NCI-H69 (cell line): ENCODE data around the gene LIMS3.
"Not testable (repeated sequence)": the region's sequence is repeated elsewhere in the genome, so short reads cannot be mapped to it uniquely, and the experiment has no call there.

Experiments used
- DNase-seq: peaks from one replicate; lab custom pipeline; 2025; lab: John Stamatoyannopoulos, UW

The LIMS3 gene

DNA sequence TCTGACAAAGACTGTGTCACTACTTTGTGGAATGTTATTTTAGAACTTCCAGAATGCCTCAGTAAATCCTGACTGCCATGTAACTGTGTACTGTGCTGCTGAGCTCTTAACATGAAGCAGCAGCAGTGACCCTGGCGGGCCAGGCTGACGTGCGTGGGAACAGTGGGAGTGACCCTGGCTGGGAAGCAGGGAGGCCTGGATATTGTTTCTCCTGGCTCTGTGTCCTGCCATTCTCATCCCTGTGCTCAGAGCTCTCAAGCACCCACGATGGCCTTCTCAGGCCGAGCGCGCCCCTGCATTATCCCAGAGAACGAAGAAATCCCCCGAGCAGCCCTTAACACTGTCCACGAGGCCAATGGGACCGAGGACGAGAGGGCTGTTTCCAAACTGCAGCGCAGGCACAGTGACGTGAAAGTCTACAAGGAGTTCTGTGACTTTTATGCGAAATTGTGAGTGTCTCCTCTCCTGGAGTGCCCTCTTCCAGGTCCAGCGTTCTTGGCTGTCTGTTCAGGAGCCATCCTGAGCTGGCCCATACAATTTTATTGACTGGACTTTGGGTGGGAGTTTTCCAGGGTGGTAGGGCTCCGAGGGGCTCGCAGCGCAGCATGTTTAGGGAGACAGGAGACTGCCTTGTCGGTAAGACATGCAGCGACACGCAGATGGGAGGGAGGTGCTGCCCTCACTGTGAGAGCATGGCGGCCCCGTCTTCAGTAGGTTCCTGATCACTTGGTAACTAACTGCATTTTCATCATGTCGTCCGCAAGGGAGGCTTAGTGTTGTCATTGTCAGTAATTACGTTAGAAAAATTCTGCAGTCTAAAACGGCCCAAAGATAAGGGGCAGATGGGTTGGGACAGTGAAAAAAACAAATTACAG is at the start of gene LIMS3:
LIMS3 (plus strand) TSS at position 227 of the 875 bp plus-strand sequence; CDS start at position 268, 41 bp downstream.
- not testable (repeated sequence) for DNase-seq

DNA sequence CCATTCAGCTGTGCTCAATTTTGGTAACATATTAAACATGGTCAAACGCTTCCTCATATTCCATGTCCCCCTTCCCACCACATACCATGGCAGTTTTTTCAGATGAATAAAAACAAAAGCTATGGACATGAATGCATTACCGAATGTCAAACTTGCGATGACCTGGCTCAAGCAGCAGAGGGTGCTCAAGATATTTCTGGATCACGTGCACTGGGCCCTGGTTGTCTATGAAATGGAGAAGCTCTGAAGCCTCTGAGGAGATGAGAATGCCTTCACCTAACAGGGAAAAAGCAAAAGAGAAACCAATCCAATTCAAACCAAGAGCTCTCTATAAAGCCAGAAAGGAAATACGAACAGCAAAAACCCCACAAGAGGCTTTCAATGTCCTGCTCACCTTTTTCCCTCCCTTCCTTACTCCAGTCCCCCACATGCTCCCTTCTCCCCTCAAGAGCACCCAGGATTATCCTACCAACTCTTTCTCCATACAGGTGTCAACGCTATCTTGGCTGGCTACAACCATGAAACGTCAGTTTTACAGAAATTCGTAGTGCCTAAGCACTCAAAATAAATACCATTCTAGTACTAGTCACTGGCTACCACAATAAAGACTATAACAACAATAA is 27.2 kb upstream of the LIMS3 start:
- DNase-seq = not testable (repeated sequence)

GRCh38 chr2:109876625-109877024 is 21.9 kb upstream of the LIMS3 start:
- DNase-seq = not testable (repeated sequence)

- not testable (repeated sequence) for DNase-seq
Observed at GRCh38 chr2:109882112-109882511, 16.4 kb upstream of the LIMS3 start.

DNA sequence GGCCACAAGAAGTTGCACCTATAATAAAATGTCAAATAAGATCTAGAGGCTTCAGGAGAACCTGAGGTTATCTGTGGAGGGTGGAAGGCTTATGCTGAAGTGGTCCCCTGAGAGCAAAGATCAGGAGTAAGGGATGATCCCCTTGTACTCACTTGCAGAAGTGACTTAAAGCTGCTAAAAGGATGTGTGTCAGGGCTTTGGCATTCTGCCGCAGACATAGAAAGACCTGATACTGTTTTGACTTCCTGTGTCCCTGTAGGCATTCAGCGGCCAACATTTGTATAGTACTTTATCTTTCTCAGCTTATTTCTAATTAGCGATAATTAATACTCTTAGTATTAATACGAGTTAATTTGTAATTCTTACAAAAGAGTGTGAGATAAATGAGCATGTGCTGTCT is 10.1 kb upstream of the LIMS3 start:
- not testable (repeated sequence) for DNase-seq

DNA sequence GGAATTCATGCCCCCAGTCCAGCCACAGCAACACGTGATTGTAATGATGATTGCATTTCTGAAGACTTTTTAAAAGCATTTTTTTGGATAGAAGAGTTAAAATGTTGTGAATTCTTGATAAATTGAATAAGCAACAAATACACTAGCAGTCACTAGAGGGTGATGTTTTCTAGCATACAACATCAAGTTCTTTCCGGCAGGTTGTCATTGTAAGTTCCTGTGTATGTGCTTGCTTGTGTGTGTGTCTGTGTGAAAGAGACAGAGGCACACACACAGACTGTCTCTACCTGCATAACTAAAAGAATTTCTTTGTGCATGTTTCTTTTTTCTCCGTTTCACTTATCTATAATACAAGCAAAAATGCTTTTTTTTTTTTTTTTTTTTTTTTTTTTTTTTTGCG is 8.6 kb upstream of the LIMS3 start:
- DNase-seq = not testable (repeated sequence)

GRCh38 chr2:109891024-109891423 is 7.5 kb upstream of the LIMS3 start:
- DNase-seq = not testable (repeated sequence)

DNA sequence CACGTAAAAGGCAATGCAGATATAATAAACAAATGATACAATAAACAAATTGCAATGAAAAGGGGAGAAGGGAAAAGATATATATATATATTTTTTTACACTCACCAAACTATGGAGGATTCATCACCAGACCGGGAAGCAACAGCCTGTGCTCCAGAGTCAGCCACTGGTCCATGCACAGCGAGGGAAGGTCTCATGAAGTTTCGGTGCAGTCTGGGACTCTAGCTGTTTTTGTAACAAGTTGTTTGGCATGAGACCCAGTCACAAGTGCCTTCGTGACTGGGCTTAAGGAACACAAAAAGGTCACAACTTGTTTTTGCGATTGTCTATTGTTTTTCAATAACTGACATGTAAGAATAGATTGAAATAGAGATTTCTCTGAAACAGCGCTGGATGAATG is 4.8 kb upstream of the LIMS3 start:
- not testable (repeated sequence) for DNase-seq

- not testable (repeated sequence) for DNase-seq
Observed at GRCh38 chr2:109894141-109894540, 4.3 kb upstream of the LIMS3 start.

DNA sequence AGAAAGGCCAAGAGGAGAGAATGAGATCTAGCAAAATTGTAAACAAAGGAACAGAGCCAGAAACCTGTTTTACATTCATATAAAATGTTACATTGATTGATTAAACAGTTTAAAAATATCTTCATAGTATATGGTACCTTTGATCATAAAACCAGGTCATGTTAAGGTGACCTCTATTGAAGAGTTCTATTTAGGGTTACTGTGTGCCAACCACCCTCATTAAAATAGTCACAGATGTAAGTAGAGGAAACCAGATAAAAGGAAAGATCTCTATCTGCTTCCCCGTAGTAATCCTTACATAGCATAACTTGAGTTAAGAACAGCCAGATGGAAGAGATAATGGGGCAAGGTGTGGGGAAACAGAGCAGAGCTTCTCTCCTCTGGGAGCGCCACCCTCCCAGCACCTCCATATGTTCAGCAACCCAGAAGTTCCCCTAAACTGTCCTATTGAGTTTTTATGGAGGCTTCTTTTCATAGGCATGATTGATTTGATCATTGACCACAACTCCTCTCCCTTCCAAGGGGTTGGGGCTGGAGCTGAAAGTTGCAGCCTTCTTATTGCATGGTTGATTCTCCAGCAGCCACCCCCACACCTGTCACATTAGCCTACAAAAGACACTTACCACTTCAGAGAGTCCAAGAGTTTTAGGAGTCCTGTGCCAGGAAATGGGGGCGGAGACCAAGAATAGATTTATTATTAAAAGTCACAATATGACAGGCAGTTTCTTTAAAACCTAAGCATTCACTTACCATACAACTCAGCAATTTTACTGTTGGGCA is 3.2 kb upstream of the LIMS3 start:
- not testable (repeated sequence) for DNase-seq

DNA sequence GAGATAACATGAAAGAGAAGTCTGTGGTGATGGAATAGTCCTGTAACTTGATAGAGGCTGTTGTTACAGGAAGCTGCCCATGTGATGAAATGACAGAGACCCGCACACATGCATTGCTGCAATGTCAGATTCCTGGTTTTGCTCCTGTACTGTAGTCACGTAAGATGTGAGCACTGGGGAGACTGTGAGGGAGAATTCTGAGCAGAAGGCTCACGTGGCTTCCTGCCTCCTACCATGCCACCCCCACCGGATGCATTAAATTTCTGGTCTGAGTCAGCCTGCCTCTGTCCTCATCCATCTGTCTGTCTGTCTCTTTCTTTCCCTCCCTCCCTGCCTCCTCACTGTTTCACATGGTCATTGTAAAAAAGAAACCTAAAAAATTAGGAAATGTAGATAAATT is 2.3 kb upstream of the LIMS3 start:
- not testable (repeated sequence) for DNase-seq

DNA sequence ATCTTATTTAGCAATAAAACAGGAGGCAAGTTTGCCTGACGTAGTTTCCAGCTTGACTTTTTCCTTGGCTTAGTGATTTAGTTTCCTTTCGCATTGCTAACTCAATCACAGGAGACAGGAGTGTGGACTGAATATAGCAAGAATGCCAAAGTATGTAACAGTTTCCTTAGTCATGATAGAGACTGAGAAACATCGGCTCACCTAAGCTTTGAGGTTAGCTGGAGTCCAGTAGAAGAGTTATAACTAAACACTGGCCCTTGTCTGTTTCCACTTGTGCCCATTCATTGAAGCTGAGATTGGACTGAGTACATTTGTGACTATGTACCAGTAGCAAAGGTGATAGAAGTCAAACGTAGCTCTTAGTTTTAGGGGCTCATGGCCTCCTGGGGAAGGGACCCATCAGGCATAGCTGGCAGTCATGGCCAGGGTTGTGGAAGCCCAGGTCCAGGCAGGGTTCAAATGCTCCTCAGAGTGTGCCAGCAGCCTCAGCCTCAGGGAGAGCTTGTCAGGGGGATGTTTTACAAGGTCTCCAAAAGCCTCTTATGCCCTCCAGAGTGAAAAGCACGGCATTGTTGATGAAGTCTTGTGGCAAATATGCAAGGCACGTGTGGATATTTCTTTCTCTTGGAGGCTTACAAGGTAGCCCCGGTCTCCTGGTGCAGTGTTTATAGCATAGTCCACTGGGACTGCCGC is 573 bp upstream of the LIMS3 start:
- not testable (repeated sequence) for DNase-seq

DNA sequence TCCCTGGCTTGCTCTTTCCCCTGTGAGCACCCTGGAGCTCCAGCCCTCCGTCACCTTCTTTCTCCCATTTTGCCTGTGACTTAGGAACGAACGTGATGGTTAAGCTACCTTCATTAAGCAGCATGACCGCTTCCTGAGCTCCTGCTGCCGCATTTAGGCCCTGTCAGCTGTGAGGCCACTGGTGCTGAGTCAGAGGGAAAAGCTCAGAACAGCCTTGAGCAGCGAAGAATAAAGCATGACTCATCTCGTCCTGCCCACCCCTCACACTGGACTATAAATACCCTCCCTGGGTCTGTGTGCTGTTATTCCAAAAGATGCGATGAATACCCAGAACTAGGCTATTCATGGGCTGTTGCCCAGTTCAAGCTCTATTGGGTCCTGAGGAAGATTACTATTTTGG is 7.3 kb downstream of the LIMS3 start:
- DNase-seq = not testable (repeated sequence)

- DNase-seq = not testable (repeated sequence)
Observed at GRCh38 chr2:109908626-109909025, 10.1 kb downstream of the LIMS3 start.

GRCh38 chr2:109910789-109911188 is 12.3 kb downstream of the LIMS3 start:
- DNase-seq = not testable (repeated sequence)

DNA sequence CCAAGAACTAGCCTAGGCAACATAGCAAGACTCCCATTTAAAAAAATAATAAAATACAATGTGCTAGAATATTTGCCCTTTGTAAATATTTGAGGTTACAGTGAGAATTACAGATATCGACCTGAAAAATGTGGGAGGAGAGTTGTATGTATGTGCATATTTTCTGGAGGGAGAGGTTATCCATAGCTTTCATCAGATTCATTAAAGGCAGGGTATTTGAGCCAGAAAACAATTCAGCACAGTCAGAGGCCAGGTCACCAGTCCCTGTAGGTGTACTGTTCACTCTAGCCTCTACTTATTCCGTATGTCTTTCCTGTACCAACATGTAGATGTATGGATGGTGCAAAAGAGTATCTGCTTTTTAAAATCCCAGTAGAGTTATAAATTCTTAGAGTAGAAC is 15.4 kb downstream of the LIMS3 start:
- DNase-seq = not testable (repeated sequence)

GRCh38 chr2:109914552-109914951 is 16.1 kb downstream of the LIMS3 start:
- DNase-seq = not testable (repeated sequence)

GRCh38 chr2:109915830-109916229 is 17.3 kb downstream of the LIMS3 start:
- not testable (repeated sequence) for DNase-seq

DNA sequence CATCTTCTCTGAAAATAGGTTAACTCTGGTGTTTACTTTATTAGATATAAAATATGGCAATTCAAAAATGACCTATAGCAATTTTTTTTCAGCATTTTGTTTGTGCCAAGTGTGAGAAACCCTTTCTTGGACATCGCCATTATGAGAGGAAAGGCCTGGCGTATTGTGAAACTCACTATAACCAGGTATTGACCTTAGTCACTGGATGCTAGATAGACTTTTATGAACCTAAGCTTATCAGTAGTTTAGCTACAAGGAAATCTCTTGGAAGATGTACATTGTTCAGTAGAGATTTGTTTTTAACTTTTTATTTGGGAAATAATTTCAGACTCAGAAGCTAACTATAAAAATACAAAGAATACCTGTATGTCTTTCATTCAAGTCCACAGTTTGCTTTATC is 21.7 kb downstream of the LIMS3 start:
- not testable (repeated sequence) for DNase-seq

DNA sequence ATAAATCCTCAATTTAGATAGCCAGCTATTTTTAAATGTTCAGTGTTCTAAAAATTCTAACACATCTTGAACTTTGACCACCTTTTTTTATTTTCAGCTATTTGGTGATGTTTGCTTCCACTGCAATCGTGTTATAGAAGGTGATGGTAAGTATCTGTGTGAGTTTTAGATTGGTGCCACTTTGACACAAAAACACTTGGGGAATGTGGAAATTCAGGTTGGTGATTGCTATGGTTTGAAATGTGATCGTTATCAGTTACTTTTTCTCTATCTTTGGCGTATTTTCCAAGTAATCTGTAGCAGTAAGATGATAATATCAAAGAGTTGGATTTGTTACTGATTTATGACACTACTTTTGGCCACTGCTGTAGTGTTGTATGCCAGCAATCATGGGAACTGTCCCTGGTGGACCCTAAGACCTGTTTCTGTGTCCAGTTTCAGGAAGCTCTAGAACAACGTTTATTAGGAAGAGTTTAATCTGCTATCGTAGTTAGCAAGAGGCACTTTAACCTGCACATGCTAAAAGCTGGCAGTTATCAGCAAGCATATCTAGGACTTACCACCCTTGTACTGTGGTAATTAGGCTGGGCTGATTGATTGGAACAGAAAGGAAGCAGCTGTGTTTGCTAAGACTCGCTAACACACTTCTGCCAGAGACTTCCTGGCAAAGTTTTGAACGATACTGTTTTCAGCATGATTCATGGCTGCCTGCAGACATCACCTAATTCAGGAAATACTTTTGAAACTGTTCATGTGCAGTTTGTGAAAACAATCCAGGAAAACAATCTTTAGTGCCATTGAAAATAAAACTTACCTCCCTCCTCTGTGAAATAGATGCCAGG is 23.3 kb downstream of the LIMS3 start:
- DNase-seq = not testable (repeated sequence)

- not testable (repeated sequence) for DNase-seq
Observed at GRCh38 chr2:109924481-109924880, 26.0 kb downstream of the LIMS3 start.
